Ishikawa (cell line): ENCODE data around the gene FAM161B.

ENCODE experiments used
- CEBPB ChIP-seq: IDR thresholded peaks from 2 replicates; pipeline ENCODE4 v1.6.1; 2012
- EGR1 ChIP-seq: IDR thresholded peaks from 2 replicates; pipeline ENCODE4 v1.6.1; 2012
- EP300 ChIP-seq: IDR thresholded peaks from 2 replicates; pipeline ENCODE4 v1.6.1; 2012; ENCODE audit warnings: borderline replicate concordance
- MAX ChIP-seq: IDR thresholded peaks from 2 replicates; pipeline ENCODE4 v1.6.1; 2012
- RAD21 ChIP-seq: IDR thresholded peaks from 2 replicates; pipeline ENCODE4 v1.6.1; 2012; ENCODE audit warnings: low read depth
- REST ChIP-seq: IDR thresholded peaks from 2 replicates; pipeline ENCODE4 v1.6.1; 2012; ENCODE audit warnings: low read depth, mild to moderate bottlenecking
- TAF1 ChIP-seq: IDR thresholded peaks from 2 replicates; pipeline ENCODE4 v1.6.1; 2012; ENCODE audit warnings: low read depth, mild to moderate bottlenecking
- TCF12 ChIP-seq: IDR thresholded peaks from 2 replicates; pipeline ENCODE4 v1.6.1; 2012; ENCODE audit warnings: low read depth
- TEAD4 ChIP-seq: IDR thresholded peaks from 2 replicates; pipeline ENCODE4 v1.6.1; 2012
- ZBTB7A ChIP-seq: IDR thresholded peaks from 2 replicates; pipeline ENCODE4 v1.6.1; 2012; ENCODE audit warnings: low read depth

- TF ChIP-seq TCF12 = no peak
- no peak for TF ChIP-seq MAX
- no peak for TF ChIP-seq EP300
- no peak for TF ChIP-seq TAF1
- TF ChIP-seq TEAD4 = no peak
- no peak for TF ChIP-seq REST
- no peak for TF ChIP-seq EGR1
- TF ChIP-seq RAD21 = no peak
- TF ChIP-seq ZBTB7A = no peak
- no peak for TF ChIP-seq CEBPB
Measured at GRCh38 chr14:73955674-73956073, 5.8 kb upstream of the FAM161B start.
